Activated CD8-positive, alpha-beta T cell treated with anti-CD3 and anti-CD28 coated beads for 36 hours (primary cell): Measurements from ENCODE around the gene PDE3B. TPM values are rescaled to one million over a fixed set of nuclear protein-coding genes. Genes with fewer than 3 reads are reported as not detected.
"Not testable (repeated sequence)": the region's sequence is repeated elsewhere in the genome, so short reads cannot be mapped to it uniquely, and the experiment has no call there.

ENCODE experiments used
- ATAC-seq: fragments of 200-7000 bp; cut with Tn5 transposase; one replicate; pipeline ENCODE4 v1.10.0; 2021; ENCODE audit warnings: mild to moderate bottlenecking, moderate library complexity
- CTCF ChIA-PET: fragments of 350-600 bp; sonication (Branson Sonifier 250); formaldehyde crosslinking; loops from one replicate; lab custom pipeline; 2021; ENCODE audit warnings: antibody characterized with exemption; lab: Charles Lee
- POLR2A ChIA-PET: fragments of 350-600 bp; sonication (Branson Sonifier 250); formaldehyde crosslinking; loops from one replicate; lab custom pipeline; 2021; ENCODE audit warnings: antibody characterized with exemption; lab: Charles Lee
- DNase-seq: peaks from one replicate; pipeline ENCODE4 v3.0.0-alpha.2; 2020
- H3K27ac Mint-ChIP-seq: one replicate; pipeline ENCODE4 v1.8.0; 2021; ENCODE audit warnings: mild to moderate bottlenecking, mixed read lengths
- H3K27me3 Mint-ChIP-seq: one replicate; pipeline ENCODE4 v1.8.0; 2021; ENCODE audit warnings: mixed read lengths
- H3K36me3 Mint-ChIP-seq: one replicate; pipeline ENCODE4 v1.8.0; 2021; ENCODE audit warnings: low read depth, mixed read lengths
- H3K4me1 Mint-ChIP-seq: one replicate; pipeline ENCODE4 v1.8.0; 2021; ENCODE audit warnings: low read depth, mixed read lengths
- H3K4me3 Mint-ChIP-seq: one replicate; pipeline ENCODE4 v1.8.0; 2021; ENCODE audit warnings: mild to moderate bottlenecking, moderate library complexity, mixed read lengths
- H3K9me3 Mint-ChIP-seq: one replicate; pipeline ENCODE4 v1.8.0; 2021; ENCODE audit warnings: mixed read lengths
- intact Hi-C: fragments of 100-400 bp; cut with micrococcal nuclease; formaldehyde crosslinking; loops from one replicate; pipeline ENCODE4 v1.10.0; 2022
- total RNA-seq, 2 experiments: library from RNA; stranded (reverse); gene quantifications; one replicate each; pipeline ENCODE4 v1.2.3, GENCODE V29; 2021
- TF ChIP-seq, protein P1 (sequence below): fragments of 200-600 bp; IDR thresholded peaks from one replicate; pipeline ENCODE4 v1.8.0; 2022; ENCODE audit warnings: antibody characterized with exemption, mild to moderate bottlenecking

PDE3B gene
- total RNA-seq, 2 experiments from 2014 or later: 42.3 to 43.1 TPM

DNA sequence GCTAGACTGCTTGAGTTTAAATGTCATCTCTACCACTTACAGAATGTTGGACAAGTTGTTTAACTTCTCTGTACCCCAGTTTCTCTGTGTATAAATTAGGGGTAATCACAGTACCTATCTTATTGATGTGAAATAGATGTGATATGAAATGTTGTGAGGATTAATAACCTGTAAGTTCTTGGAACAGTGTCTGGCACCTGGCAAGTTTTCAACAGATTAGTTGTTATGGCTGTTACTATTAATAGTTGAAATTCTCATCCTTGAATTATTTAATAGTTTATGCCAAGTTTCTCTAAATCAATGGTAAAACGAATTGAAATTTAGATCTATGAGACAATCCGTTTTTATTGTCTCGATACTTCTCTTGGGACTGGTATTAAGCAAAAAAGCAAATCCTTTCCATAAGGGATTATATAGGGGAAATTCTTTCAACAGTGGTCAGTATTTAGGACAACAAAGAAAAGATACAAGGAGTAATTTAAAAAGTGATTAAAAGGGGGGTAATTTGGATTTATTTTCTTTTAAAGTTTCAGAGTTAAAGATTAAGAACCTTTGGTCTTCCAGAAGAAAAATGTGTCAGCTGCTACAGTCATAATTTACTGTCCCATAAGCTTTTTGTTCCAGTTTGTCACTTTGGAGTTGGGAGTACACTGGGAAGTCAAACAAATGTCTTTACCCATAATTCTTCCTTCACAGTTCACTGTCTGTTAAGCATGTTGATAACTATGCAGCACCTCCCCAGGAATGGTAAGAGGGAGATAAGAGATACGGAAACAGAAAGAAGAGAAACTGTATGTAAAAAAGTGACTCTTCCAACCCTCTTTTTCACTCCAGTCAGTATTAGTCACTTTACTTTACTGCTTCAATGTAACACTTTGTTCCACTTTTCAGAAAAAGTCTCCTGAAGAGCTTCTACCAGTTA, 13.2 kb downstream of the PDE3B start:
- intact Hi-C loops: no loop called here
- Mint-ChIP-seq H3K4me1 (peaks cover 53% of the 10 kb centered on the region), H3K27ac (peak overlapping the region; percentile 71), H3K36me3 (peaks cover 82% of the 10 kb centered on the region), H3K4me3 (no peak overlapping the region), H3K27me3 (no peaks in the 10 kb centered on the region), H3K9me3 (peaks cover 9% of the 10 kb centered on the region)
- ATAC-seq (peak; percentile 45), DNase-seq (no peak)
- POLR2A ChIA-PET: interaction anchor here (1.2 kb wide), 1 partner anchor 136 kb away, joined by 4 read pairs; the partner anchor contains the start of gene PSMA1
- CTCF ChIA-PET: interaction anchor here (0.6 to 1.2 kb wide), 3 partner anchors 158 to 251 kb away, joined by 3 read pairs; no protein-coding TSS in a partner anchor
- TF ChIP-seq, protein P1, sequence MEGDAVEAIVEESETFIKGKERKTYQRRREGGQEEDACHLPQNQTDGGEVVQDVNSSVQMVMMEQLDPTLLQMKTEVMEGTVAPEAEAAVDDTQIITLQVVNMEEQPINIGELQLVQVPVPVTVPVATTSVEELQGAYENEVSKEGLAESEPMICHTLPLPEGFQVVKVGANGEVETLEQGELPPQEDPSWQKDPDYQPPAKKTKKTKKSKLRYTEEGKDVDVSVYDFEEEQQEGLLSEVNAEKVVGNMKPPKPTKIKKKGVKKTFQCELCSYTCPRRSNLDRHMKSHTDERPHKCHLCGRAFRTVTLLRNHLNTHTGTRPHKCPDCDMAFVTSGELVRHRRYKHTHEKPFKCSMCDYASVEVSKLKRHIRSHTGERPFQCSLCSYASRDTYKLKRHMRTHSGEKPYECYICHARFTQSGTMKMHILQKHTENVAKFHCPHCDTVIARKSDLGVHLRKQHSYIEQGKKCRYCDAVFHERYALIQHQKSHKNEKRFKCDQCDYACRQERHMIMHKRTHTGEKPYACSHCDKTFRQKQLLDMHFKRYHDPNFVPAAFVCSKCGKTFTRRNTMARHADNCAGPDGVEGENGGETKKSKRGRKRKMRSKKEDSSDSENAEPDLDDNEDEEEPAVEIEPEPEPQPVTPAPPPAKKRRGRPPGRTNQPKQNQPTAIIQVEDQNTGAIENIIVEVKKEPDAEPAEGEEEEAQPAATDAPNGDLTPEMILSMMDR: no peak

DNA sequence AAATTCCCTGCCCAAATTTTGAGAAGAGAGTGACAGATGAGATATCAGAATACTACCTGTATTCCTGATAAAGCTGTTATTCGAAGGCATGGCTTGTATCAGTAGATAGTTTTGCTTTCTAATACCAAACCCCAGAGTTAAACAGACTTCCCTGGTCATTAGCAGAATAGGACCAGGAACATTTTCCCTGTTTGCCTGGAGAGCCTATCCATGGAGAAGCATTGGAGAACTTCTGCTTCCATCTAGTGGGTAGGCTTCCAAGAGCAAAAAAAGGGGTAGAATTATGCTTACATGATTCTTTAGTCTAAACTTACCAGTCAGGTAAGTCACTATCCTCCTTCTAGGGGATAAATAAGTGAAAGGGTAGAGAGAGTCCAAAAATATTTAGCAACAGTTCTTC, 14.2 kb downstream of the PDE3B start:
- Mint-ChIP-seq H3K36me3 (peaks cover 83% of the 10 kb centered on the region), H3K4me1 (peaks cover 45% of the 10 kb centered on the region), H3K4me3 (no peak overlapping the region), H3K9me3 (peaks cover 13% of the 10 kb centered on the region), H3K27me3 (no peaks in the 10 kb centered on the region), H3K27ac (no peak overlapping the region)
- POLR2A ChIA-PET: interaction anchor here (0.6 to 0.7 kb wide), 2 partner anchors 41 to 137 kb away, joined by 3 to 5 read pairs; no protein-coding TSS in a partner anchor
- ATAC-seq (no peak), DNase-seq (no peak)
- TF ChIP-seq, protein P1: no peak
- intact Hi-C loops: no loop called here
- CTCF ChIA-PET: interaction anchor here (1.0 kb wide), 1 partner anchor 250 kb away, joined by 3 read pairs; no protein-coding TSS in a partner anchor

DNA sequence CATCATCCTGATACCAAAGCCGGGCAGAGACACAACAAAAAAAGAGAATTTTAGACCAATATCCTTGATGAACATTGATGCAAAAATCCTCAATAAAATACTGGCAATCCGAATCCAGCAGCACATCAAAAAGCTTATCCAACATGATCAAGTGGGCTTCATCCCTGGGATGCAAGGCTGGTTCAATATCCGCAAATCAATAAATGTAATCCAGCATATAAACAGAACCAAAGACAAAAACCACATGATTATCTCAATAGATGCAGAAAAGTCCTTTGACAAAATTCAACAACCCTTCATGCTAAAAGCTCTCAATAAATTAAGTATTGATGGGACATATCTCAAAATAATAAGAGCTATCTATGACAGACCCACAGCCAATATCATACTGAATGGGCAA, 21.3 kb downstream of the PDE3B start:
- ATAC-seq, intact Hi-C loops, CTCF ChIA-PET: not testable (repeated sequence)

DNA sequence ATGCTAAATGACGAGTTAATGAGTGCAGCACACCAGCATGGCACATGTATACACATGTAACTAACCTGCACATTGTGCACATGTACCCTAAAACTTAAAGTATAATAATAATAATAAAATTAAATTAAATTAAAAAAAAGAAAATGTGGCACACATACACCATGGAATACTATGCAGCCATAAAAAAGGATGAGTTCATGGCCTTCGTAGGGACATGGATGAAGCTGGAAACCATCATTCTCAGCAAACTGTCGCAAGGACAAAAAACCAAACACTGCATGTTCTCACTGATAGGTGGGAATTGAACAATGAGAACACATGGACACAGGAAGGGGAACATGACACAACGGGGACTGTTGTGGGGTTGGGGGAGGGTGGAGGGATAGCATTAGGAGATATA, 23.7 kb downstream of the PDE3B start:
- H3K27me3 Mint-ChIP-seq, intact Hi-C loops, DNase-seq, H3K4me3 Mint-ChIP-seq, POLR2A ChIA-PET, H3K27ac Mint-ChIP-seq, ATAC-seq, CTCF ChIA-PET: not testable (repeated sequence)
- H3K9me3 Mint-ChIP-seq: peaks cover 20% of the 10 kb centered on the region
- H3K4me1 Mint-ChIP-seq: peaks cover 33% of the 10 kb centered on the region
- peaks cover 53% of the 10 kb centered on the region for H3K36me3 Mint-ChIP-seq

More for the DNA sequence above, 21.3 kb downstream of the PDE3B start:
- POLR2A ChIA-PET, H3K27me3 Mint-ChIP-seq, DNase-seq, H3K4me3 Mint-ChIP-seq, H3K27ac Mint-ChIP-seq: not testable (repeated sequence)
- Mint-ChIP-seq H3K9me3 (peaks cover 27% of the 10 kb centered on the region), H3K4me1 (peaks cover 17% of the 10 kb centered on the region), H3K36me3 (peaks cover 60% of the 10 kb centered on the region)

DNA sequence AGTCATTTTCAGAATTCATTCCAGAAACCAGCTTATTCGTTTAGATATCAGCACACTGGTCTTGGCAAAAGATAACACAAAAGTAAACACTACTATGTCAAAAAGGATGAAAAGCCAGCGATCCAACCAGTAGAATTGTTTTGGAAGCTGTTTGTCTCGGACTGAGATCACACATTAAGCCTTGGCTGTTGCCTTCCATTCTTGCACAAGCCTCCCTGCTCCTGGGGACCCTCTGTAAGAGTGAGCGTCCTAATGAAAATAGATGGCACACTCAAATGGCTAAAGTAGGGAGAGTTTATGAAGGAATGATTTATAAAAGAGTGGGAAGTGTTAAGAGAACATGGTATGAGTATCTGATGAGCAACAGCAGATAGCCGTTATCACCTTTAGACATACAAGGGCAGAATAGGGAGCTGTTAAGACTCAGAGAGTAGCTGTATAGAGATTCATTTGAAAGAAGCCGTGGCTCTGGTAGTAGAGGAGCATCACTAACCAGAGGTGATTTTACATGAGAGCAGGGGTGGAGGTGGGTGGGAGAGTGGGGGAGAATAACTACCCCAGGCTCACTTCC, 25.2 kb downstream of the PDE3B start:
- DNase-seq (no peak), ATAC-seq (peak; percentile 43)
- CTCF ChIA-PET: interaction anchor here (1.1 kb wide), 2 partner anchors 15 to 105 kb away, joined by 3 read pairs; no protein-coding TSS in a partner anchor
- TF ChIP-seq, protein P1: no peak
- Mint-ChIP-seq H3K27ac (peak overlapping the region; percentile 13), H3K4me1 (peaks cover 45% of the 10 kb centered on the region), H3K27me3 (no peaks in the 10 kb centered on the region), H3K36me3 (peaks cover 61% of the 10 kb centered on the region), H3K4me3 (no peak overlapping the region), H3K9me3 (peaks cover 15% of the 10 kb centered on the region)
- intact Hi-C loops: no loop called here
- POLR2A ChIA-PET: interaction anchor here (0.9 kb wide), 1 partner anchor 15 kb away, joined by 3 read pairs; no protein-coding TSS in a partner anchor
